ENCODE data around the gene IL17D.

- TF ChIP-seq CTCF (IDR thresholded peaks at IDR 0.05) (no peak), EP300 (IDR thresholded peaks at IDR 0.05) (no peak)
Measured at GRCh38 chr13:20701461-20701860, 2.0 kb upstream of the IL17D start.

All from tibial nerve (tissue), 4 donors.